OCI-LY3 (cell line): ENCODE results near the gene AHNAK.
"Not testable (repeated sequence)": the region's sequence is repeated elsewhere in the genome, so short reads cannot be mapped to it uniquely, and the experiment has no call there.

Source experiments
- EZH2phosphoT487 ChIP-seq: fragments of 200-600 bp; shearing (Covaris generic); IDR thresholded peaks from 2 replicates; pipeline ENCODE4 v1.6.1; 2018; ENCODE audit warnings: antibody characterized with exemption, mixed run types, low read depth
- TF ChIP-seq, protein P1 (sequence below): fragments of 200-600, 300-600 bp; sonication (generic); IDR thresholded peaks from 2 replicates; pipeline ENCODE4 v1.5.1; 2014; ENCODE audit warnings: antibody characterized with exemption, low read length, low read depth

DNA sequence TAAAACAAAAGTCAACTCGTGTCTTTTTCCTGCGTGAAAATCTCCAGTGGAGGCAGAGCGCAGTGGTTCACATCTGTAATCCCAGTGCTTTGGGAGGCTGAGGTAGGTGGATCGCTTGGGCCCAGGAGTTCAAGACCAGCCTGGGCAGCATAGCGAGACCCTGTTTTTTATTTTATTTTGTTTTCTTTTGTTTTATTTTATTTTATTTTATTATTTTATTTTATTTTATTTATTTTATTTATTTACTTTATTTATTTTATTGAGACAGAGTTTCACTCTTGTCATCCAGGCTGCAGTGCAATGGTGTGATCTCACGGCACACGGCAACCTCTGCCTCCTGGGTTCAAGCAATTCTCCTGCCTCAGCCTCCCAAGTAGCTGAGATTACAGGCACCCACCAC lies 96.7 kb downstream of the AHNAK start:
- TF ChIP-seq, protein P1, sequence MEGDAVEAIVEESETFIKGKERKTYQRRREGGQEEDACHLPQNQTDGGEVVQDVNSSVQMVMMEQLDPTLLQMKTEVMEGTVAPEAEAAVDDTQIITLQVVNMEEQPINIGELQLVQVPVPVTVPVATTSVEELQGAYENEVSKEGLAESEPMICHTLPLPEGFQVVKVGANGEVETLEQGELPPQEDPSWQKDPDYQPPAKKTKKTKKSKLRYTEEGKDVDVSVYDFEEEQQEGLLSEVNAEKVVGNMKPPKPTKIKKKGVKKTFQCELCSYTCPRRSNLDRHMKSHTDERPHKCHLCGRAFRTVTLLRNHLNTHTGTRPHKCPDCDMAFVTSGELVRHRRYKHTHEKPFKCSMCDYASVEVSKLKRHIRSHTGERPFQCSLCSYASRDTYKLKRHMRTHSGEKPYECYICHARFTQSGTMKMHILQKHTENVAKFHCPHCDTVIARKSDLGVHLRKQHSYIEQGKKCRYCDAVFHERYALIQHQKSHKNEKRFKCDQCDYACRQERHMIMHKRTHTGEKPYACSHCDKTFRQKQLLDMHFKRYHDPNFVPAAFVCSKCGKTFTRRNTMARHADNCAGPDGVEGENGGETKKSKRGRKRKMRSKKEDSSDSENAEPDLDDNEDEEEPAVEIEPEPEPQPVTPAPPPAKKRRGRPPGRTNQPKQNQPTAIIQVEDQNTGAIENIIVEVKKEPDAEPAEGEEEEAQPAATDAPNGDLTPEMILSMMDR = not testable (repeated sequence)
- TF ChIP-seq EZH2phosphoT487 = not testable (repeated sequence)
